HEK293 (cell line): ENCODE measurements around the gene CAP2.

Source experiments
- CTCF ChIA-PET: fragments of 350-600 bp; formaldehyde crosslinking; extraction: SDS; loops from one replicate; lab custom pipeline; 2021; ENCODE audit warnings: antibody characterized with exemption; lab: Yijun Ruan, JAX
- POLR2A ChIA-PET: fragments of 300-600 bp; formaldehyde crosslinking; extraction: SDS; loops from one replicate; lab custom pipeline; 2020; ENCODE audit warnings: antibody characterized with exemption, inconsistent platforms; lab: Yijun Ruan, JAX
- H3K27ac ChIP-seq: fragments of 200-500 bp; sonication (Bioruptor generic); 2 replicates; pipeline ENCODE4 v1.5.1; 2014; ENCODE audit warnings: low read depth, low read length, control low read depth, inconsistent platforms; ENCODE audit errors: extremely low read depth
- H3K36me3 ChIP-seq, 2 experiments: fragments of 200-500 bp in 1 of 2; sonication (Bioruptor generic) in 1 of 2; 1 replicate in 1 of 2; 2 replicates in 1 of 2; pipeline ENCODE4 v1.5.1; 2014 to 2017; ENCODE audit warnings: inconsistent platforms in 2 of 2, low read length in 2 of 2; ENCODE audit not compliant: control insufficient read depth in 2 of 2, insufficient read depth in 1 of 2
- H3K4me1 ChIP-seq: fragments of 200-500 bp; sonication (Bioruptor generic); 2 replicates; pipeline ENCODE4 v1.5.1; 2014; ENCODE audit warnings: mild to moderate bottlenecking, low read length, inconsistent platforms; ENCODE audit not compliant: control insufficient read depth, insufficient read depth
- H3K4me3 ChIP-seq: 2 replicates; pipeline ENCODE4 v1.5.1; 2011; ENCODE audit warnings: low read depth, mild to moderate bottlenecking, control low read depth, low read length, moderate library complexity
- H3K9me3 ChIP-seq: fragments of 200-500 bp; sonication (Bioruptor generic); 2 replicates; pipeline ENCODE4 v1.5.1; 2014; ENCODE audit warnings: low read depth, low read length, inconsistent platforms; ENCODE audit not compliant: control insufficient read depth, insufficient read depth
- ATF2 ChIP-seq: fragments of 450-650 bp; formaldehyde crosslinking; IDR thresholded peaks from 2 replicates; pipeline ENCODE4 v1.5.1; 2016; ENCODE audit warnings: missing biosample characterization, missing genetic modification characterization, low read depth
- KLF10 ChIP-seq: fragments of 450-650 bp; IDR thresholded peaks from 2 replicates; pipeline ENCODE4 v1.5.1; 2018; ENCODE audit warnings: missing biosample characterization, mild to moderate bottlenecking, missing genetic modification characterization
- SP3 ChIP-seq: fragments of 450-650 bp; formaldehyde crosslinking; IDR thresholded peaks from 2 replicates; pipeline ENCODE4 v1.5.1; 2016; ENCODE audit warnings: missing biosample characterization, missing genetic modification characterization
- ZBTB1 ChIP-seq: fragments of 450-650 bp; formaldehyde crosslinking; IDR thresholded peaks from 2 replicates; pipeline ENCODE4 v1.5.1; 2016; ENCODE audit warnings: missing biosample characterization, missing genetic modification characterization
- ZFHX2 ChIP-seq: fragments of 450-650 bp; formaldehyde crosslinking; conservative IDR thresholded peaks from 2 replicates; pipeline ENCODE4 v1.5.1; 2016; ENCODE audit warnings: missing biosample characterization, missing genetic modification characterization
- ZFP3 ChIP-seq: fragments of 450-650 bp; formaldehyde crosslinking; IDR thresholded peaks from 2 replicates; pipeline ENCODE4 v1.5.1; 2016; ENCODE audit warnings: low read depth, missing biosample characterization, missing genetic modification characterization
- ZFP37 ChIP-seq: fragments of 450-650 bp; formaldehyde crosslinking; IDR thresholded peaks from 2 replicates; pipeline ENCODE4 v1.5.1; 2016; ENCODE audit warnings: missing biosample characterization, missing genetic modification characterization
- ZNF132 ChIP-seq: fragments of 450-650 bp; formaldehyde crosslinking; IDR thresholded peaks from 2 replicates; pipeline ENCODE4 v1.5.1; 2017; ENCODE audit warnings: missing biosample characterization, missing genetic modification characterization, borderline replicate concordance
- ZNF18 ChIP-seq: fragments of 450-650 bp; formaldehyde crosslinking; IDR thresholded peaks from 2 replicates; pipeline ENCODE4 v1.5.1; 2016; ENCODE audit warnings: missing biosample characterization, missing genetic modification characterization
- ZNF184 ChIP-seq: fragments of 450-650 bp; IDR thresholded peaks from 2 replicates; pipeline ENCODE4 v1.5.1; 2018; ENCODE audit warnings: missing biosample characterization, mild to moderate bottlenecking, missing genetic modification characterization
- ZNF292 ChIP-seq: fragments of 450-650 bp; formaldehyde crosslinking; IDR thresholded peaks from 2 replicates; pipeline ENCODE4 v1.5.1; 2016; ENCODE audit warnings: low read depth, missing biosample characterization, missing genetic modification characterization, borderline replicate concordance
- ZNF341 ChIP-seq: fragments of 450-650 bp; formaldehyde crosslinking; IDR thresholded peaks from 2 replicates; pipeline ENCODE4; 2016; ENCODE audit warnings: low read depth, missing biosample characterization, missing genetic modification characterization
- ZNF366 ChIP-seq: fragments of 450-650 bp; formaldehyde crosslinking; conservative IDR thresholded peaks from 2 replicates; pipeline ENCODE4 v1.5.1; 2016; ENCODE audit warnings: missing biosample characterization, missing genetic modification characterization
- ZNF394 ChIP-seq: fragments of 450-650 bp; formaldehyde crosslinking; IDR thresholded peaks from 2 replicates; pipeline ENCODE4 v1.5.1; 2016; ENCODE audit warnings: missing biosample characterization, missing genetic modification characterization, mild to moderate bottlenecking, moderate library complexity, borderline replicate concordance
- ZNF501 ChIP-seq: fragments of 450-650 bp; formaldehyde crosslinking; IDR thresholded peaks from 2 replicates; pipeline ENCODE4 v1.5.1; 2016; ENCODE audit warnings: missing biosample characterization, missing genetic modification characterization
- ZNF529 ChIP-seq: fragments of 450-650 bp; formaldehyde crosslinking; IDR thresholded peaks from 2 replicates; pipeline ENCODE4 v1.5.1; 2017; ENCODE audit warnings: missing genetic modification characterization, missing biosample characterization; ENCODE audit not compliant: insufficient replicate concordance
- ZNF549 ChIP-seq: fragments of 450-650 bp; IDR thresholded peaks from 2 replicates; pipeline ENCODE4 v1.5.1; 2018; ENCODE audit warnings: missing biosample characterization, missing genetic modification characterization, mild to moderate bottlenecking, inconsistent platforms, moderate library complexity
- ZNF558 ChIP-seq: fragments of 450-650 bp; formaldehyde crosslinking; IDR thresholded peaks from 2 replicates; pipeline ENCODE4 v1.5.1; 2016; ENCODE audit warnings: missing biosample characterization, missing genetic modification characterization
- ZNF610 ChIP-seq: fragments of 450-650 bp; formaldehyde crosslinking; IDR thresholded peaks from 2 replicates; pipeline ENCODE4 v1.5.1; 2016; ENCODE audit warnings: missing biosample characterization, missing genetic modification characterization, borderline replicate concordance
- ZNF664 ChIP-seq: fragments of 450-650 bp; formaldehyde crosslinking; IDR thresholded peaks from 2 replicates; pipeline ENCODE4 v1.5.1; 2016; ENCODE audit warnings: missing biosample characterization, missing genetic modification characterization
- ZNF701 ChIP-seq: fragments of 450-650 bp; formaldehyde crosslinking; IDR thresholded peaks from 2 replicates; pipeline ENCODE4 v1.5.1; 2016; ENCODE audit warnings: missing biosample characterization, missing genetic modification characterization
- ZSCAN30 ChIP-seq: fragments of 450-650 bp; IDR thresholded peaks from 2 replicates; pipeline ENCODE4 v1.5.1; 2018; ENCODE audit warnings: missing biosample characterization, mild to moderate bottlenecking, missing genetic modification characterization, moderate library complexity

Gene CAP2

GRCh38 chr6:17431581-17431980, 38.2 kb downstream of the CAP2 start (continued):
- TF ChIP-seq KLF10 (tag by site-specific recombination) (no peak), ZNF610 (no peak), ZNF292 (tag by site-specific recombination) (no peak), ZSCAN30 (tag by site-specific recombination) (no peak), ZFP37 (tag by site-specific recombination) (0 out of 2 replicates have a peak, but pooled peaks have one; percentile 46), ATF2 (tag by site-specific recombination) (0 out of 2 replicates have a peak, but pooled peaks have one; percentile 50), ZNF132 (no peak), ZNF529 (tag by site-specific recombination) (no peak), ZFHX2 (no peak), ZFP3 (no peak), ZNF549 (no peak), ZNF501 (tag by site-specific recombination) (no peak), ZNF558 (tag by site-specific recombination) (peak; percentile 54; the same call in 1 of the 2 replicates), ZNF394 (peak; percentile 67; the same call in 1 of the 2 replicates), SP3 (tag by site-specific recombination) (peak; percentile 27; the same call in 1 of the 2 replicates)
- TF ChIP-seq, all 188 proteins: peak for 32

GRCh38 chr6:17432356-17432755, 39.0 kb downstream of the CAP2 start:
- Histone ChIP-seq H3K27ac (no peak overlapping the region), H3K9me3 (no peaks in the 10 kb centered on the region), H3K4me1 (peaks cover 11% of the 10 kb centered on the region), H3K36me3 (peaks cover 0 to 9% of the 10 kb centered on the region in 2 experiments; a peak in 2 of 3 replicates), H3K4me3 (no peak overlapping the region)
- CTCF ChIA-PET = no interaction called here
- POLR2A ChIA-PET = no interaction called here
- no peak for TF ChIP-seq ZBTB1
- no peak for TF ChIP-seq ZNF610
- no peak for TF ChIP-seq ZNF18
- TF ChIP-seq ZNF664 (tag by site-specific recombination) = no peak
- TF ChIP-seq ZNF701 = no peak
- TF ChIP-seq ZNF341 (tag by site-specific recombination) = peak; percentile 43; the same call in 1 of the 2 replicates
- no peak for TF ChIP-seq ZNF184 (tag by site-specific recombination)

GRCh38 chr6:17439243-17439993, 46.0 kb downstream of the CAP2 start:
- CTCF ChIA-PET = no interaction called here
- no peak overlapping the region for H3K4me3 ChIP-seq
- TF ChIP-seq ZNF701 = 0 out of 2 replicates have a peak, but pooled peaks have one; percentile 53
- TF ChIP-seq ZNF610 = peak; percentile 99
- no peak for TF ChIP-seq ZNF366 (tag by site-specific recombination)
- no peak overlapping the region for H3K27ac ChIP-seq
- POLR2A ChIA-PET = no interaction called here
- H3K36me3 ChIP-seq = no peaks in the 10 kb centered on the region; a peak in 1 of 3 replicates
- H3K4me1 ChIP-seq = no peaks in the 10 kb centered on the region
- no peaks in the 10 kb centered on the region for H3K9me3 ChIP-seq
